Kasumi-1 (cell line): ENCODE measurements around the gene TRIO.
A peak's percentile ranks its signal among the peaks of the same experiment; 100 is the strongest.

Experiments used
- DNase-seq, 2 experiments: peaks; one replicate each; lab custom pipeline; 2025; lab: John Stamatoyannopoulos, UW

The TRIO gene

GRCh38 chr5:14330291-14330690 lies 187.1 kb downstream of the TRIO start:
- DNase-seq = no peak

GRCh38 chr5:14330729-14331385 lies 187.7 kb downstream of the TRIO start:
- no peak for DNase-seq

GRCh38 chr5:14331386-14331781 lies 188.2 kb downstream of the TRIO start:
- DNase-seq = peak; percentile 82 to 86

GRCh38 chr5:14332038-14332631 lies 189.0 kb downstream of the TRIO start:
- no peak for DNase-seq

DNA sequence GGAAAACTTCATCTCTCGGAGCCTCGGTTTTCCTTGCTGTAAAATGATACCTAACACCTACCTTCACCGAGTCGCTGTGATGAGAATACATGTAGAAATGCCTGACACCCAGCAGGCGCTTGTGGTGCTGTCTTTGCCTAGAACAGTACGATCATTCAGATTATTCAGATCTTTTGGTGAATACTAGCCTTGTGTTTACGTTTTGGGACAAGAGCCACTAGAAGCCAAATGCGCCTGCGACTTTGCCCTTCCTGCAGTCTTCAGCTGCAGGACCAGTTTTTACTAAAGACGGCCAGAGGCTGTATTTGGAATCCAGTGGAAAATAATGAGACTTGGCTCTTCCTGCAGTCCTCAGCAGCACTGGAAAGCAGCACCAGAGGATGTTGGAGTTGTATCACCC lies 189.6 kb downstream of the TRIO start:
- no peak for DNase-seq

GRCh38 chr5:14337593-14337992 lies 194.5 kb downstream of the TRIO start:
- DNase-seq = no peak

DNA sequence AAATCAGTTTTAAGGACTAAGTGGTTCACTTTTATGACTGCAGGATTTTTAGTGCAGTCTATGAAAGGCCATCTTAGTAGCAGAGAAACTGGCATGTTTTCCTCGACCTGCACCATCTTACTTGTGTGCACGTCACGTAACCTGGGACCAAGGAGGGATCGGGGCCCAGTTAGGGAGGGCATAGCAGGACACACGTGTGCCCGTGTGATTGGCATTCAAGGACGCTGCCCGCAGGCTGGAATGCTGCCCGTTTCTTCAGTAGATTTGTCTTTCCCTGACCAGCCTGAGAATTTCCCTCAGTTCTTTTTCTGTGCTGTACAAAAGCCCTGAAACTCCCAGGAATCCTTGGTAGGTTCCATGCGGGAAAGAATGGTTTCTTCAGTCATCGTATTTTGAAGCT lies 196.3 kb downstream of the TRIO start:
- DNase-seq = no peak

GRCh38 chr5:14341571-14342230 lies 198.6 kb downstream of the TRIO start:
- peak; percentile 15 to 37 for DNase-seq

DNA sequence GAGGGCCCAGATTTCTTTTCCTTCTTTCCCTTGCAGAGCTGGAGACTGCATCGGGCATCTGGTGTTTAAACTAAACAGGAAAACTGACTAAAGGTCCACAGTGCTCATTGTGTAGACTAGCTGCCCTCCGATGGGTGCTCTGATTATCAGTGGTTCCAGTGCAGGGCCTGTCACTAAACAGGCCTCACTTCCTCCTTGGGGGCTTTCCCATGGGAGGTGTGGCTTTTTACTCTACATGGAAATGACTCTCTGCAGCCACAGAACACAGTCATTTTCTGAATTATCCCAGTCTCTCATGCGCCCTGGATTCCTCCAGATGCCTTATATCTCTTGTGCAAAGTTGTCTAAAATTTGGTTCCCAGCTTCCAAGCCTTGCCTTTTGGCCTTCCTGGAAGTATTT lies 199.2 kb downstream of the TRIO start:
- DNase-seq = no peak

DNA sequence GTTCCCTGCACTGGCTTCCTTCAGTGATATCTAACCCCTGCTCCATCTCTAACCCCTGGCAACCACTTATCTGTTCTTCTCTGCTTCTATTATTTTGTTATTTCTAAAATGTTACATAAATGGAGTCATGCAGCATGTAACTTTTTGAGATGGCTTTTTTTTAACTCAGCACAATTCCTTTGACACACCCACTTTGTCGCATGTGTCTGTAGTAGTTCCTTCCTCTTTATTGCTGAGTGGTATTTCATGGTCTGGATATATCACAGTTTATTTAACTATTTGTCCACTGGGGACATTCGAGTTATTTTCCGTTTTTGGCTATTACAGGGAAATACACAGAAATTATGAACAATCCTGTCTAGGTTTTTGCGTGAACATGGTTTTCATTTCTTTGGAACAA lies 200.2 kb downstream of the TRIO start:
- peak; percentile 72 for DNase-seq

DNA sequence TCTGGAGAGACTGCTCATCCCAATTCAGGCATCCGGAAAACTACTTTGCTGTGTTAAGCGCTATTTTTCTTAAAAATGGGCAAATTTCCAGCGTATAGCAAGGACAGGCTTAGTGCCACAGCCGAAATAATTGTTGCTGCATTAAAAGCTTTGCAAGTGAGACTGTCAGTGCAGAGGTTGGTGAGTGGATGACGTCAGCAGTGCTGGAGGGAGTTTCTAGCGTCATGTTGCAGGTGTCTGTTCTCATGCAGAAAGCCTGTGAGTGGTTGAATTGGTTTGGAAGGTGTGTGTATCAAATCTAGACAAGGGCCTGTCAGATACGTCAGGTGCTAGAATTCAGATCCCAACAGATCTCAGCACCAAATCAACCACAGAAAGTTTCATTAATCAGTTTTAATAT lies 204.4 kb downstream of the TRIO start:
- no peak for DNase-seq

DNA sequence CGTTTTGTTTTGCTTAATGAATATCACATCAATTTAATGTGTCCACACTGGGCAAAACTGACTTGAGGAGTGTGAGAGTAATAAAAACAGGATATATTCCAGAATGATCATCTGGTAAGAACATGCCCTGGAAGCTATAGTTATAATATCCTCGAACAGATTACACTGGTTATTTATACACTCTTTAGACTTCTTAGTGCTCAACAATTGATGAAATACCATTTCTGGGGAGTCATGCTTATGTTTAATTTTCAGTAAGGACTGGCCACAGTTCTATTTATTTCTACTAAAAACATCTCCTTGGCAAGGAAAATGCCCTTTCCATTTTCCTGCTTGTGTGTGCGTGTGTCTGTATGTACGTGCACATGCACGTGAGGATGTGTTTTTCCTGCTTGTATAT lies 205.0 kb downstream of the TRIO start:
- no peak for DNase-seq

- DNase-seq = no peak
These were observed 205.9 kb downstream of the TRIO start for GRCh38 chr5:14349029-14349428.

- peak; percentile 63 to 66 for DNase-seq
These were observed 208.0 kb downstream of the TRIO start for GRCh38 chr5:14351086-14351661.

DNA sequence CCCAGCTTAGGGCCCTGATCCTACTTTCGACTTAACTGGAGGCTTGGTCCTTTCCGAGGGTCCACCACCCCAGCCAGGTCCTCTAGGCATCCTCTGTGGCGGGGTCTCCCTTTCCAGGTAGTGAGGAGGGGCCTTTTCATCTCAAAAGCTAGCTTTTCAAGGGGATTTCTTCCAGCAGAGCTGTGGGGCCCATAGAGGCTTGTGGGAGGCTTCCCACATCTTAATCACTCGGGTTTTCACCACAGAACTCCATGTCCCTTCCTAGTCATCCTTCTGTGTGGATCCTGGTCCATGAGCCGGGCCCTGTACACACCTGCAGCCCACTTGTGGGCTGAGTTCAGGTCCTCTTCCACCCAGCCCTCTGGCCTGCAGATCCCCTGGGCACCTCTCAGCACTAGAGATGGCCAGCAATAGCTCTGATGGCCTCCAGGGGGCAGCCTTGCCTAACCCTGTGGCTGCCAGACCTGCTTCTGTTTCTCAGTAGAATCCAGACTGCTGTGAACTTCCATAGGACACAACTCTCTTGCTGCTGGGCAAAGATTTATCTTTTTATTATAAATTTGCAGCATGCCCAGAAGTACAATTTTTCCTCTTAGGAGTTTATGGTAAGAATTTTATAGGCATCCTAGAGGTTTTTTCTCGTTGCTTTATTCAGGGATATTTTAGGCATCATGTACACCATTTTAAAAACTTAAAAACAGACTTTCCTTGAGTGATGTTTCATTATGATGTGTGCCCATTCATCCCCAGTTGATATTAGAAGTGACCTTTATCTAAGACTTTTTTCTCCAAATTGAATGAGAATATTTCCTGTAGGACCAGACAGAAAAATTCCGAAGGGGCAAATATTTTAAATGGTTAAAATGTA lies 208.9 kb downstream of the TRIO start:
- peak; percentile 77 to 82 for DNase-seq

GRCh38 chr5:14353726-14354474 lies 210.8 kb downstream of the TRIO start:
- DNase-seq = no peak

DNA sequence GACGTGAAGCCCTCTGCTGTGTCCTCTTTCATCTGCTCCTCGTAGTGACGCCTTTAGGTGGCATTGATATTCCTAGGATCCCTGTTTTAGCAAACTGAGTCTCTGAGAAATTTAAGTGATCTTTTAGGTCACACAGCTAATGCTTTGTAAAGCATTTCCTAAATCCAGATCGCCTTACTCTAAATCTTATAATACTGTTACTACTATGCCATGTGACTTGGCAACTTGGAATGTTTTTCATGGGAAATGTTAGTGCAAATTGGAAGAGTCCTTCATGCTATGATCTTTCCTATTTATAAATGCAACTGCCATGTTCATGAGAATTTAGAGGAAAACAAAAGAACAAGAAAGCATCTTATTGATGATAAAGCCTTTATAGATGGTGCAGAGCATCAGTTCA lies 212.2 kb downstream of the TRIO start:
- DNase-seq = no peak

DNA sequence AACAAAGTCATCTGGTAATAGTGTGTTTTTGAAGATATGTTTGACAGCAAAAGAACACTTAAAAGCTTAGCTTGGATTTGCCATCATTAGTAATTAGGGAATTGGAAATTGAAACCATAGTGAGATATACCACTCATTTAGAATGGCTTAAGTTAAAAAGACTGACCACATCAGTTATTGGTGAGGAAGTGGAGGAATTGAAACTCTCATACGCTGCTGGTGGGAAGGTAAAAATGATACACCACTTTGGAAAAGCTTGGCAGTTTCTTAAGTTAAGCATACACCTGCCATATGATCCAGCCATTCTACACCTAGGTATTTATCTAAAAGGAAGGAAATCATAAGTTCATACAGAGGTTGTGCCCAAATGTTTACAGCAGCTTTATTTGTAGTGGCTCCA lies 213.2 kb downstream of the TRIO start:
- no peak for DNase-seq

DNA sequence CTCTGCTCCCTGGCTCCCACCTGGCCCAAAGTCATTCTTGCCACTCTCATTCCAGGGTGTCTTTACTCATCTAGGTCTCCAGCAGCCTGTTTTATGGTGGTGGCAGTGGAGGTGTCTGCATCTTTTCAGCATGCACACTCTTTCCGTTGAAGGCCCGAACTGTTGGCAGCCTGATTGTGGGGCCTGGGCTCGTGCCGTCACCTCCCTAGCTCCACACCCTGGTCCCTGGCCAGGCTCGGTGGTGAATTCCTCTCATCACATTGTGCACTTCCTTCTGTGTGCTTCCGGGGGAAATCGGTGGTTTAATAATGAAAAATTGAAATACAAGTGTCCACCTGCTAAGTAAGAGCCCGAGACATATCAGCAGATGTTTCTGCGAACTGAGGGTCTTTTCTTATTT lies 214.3 kb downstream of the TRIO start:
- DNase-seq = no peak

- DNase-seq = no peak
These were observed 214.7 kb downstream of the TRIO start for GRCh38 chr5:14357851-14358250.

GRCh38 chr5:14358536-14358935 lies 215.4 kb downstream of the TRIO start:
- no peak for DNase-seq
